Upper lobe of right lung (tissue), 1 donor: ENCODE results near the gene SPEM2. TPM values are rescaled to one million over a fixed set of nuclear protein-coding genes. Genes with fewer than 3 reads are reported as not detected.

Experiments
- ATAC-seq: fragments of 200-7000 bp; cut with Tn5 transposase; one replicate; pipeline ENCODE4 v1.9.1; 2020; ENCODE audit warnings: mild to moderate bottlenecking, moderate library complexity
- DNase-seq: peaks from one replicate; pipeline ENCODE4 v3.0.0-alpha.2; 2020
- H3K27ac ChIP-seq: fragments of 200-600 bp; one replicate; pipeline ENCODE4 v1.8.0; 2022
- H3K27me3 ChIP-seq: fragments of 200-600 bp; one replicate; pipeline ENCODE4 v1.8.0; 2022; ENCODE audit warnings: mild to moderate bottlenecking
- H3K36me3 ChIP-seq: fragments of 200-600 bp; one replicate; pipeline ENCODE4 v1.8.0; 2022
- H3K4me1 ChIP-seq: fragments of 200-600 bp; one replicate; pipeline ENCODE4 v1.8.0; 2022
- H3K4me3 ChIP-seq: fragments of 200-600 bp; one replicate; pipeline ENCODE4 v1.8.0; 2022; ENCODE audit warnings: mild to moderate bottlenecking
- H3K9me3 ChIP-seq: fragments of 200-600 bp; one replicate; pipeline ENCODE4 v1.8.0; 2022
- CTCF ChIP-seq: fragments of 200-600 bp; IDR thresholded peaks from one replicate; pipeline ENCODE4 v1.8.0; 2022; ENCODE audit warnings: antibody characterized with exemption
- intact Hi-C: fragments of 100-400 bp; cut with DNase I; formaldehyde crosslinking; loops from one replicate; pipeline ENCODE4 v1.11.0; 2022
- total RNA-seq: library from RNA; stranded (reverse); fragmentation: NEBNext Ultra II Directional; extraction: Animal tissue kit (Norgen Biotek cat#: 25700); gene quantifications from one replicate; pipeline ENCODE4 v1.2.1, GENCODE V29; 2021
- donor health status: DM: no; HTN: yes; CAD: no; lungs with severe emphysema.

The SPEM2 gene
- total RNA-seq, 1 donor from 2014 or later = not detected

- TF ChIP-seq CTCF = no peak
- H3K27ac ChIP-seq = no peak within 1 kb of the TSS
- H3K27me3 ChIP-seq = no peaks in the 10 kb centered on the region
- H3K9me3 ChIP-seq = no peaks in the 10 kb centered on the region
- H3K4me1 ChIP-seq = no peaks in the 10 kb centered on the region
- DNase-seq = no peak
- no peaks in the 10 kb centered on the region for H3K36me3 ChIP-seq
- intact Hi-C loops = no loop called here
- no peak within 1 kb of the TSS for H3K4me3 ChIP-seq
- no peak for ATAC-seq
Measured at GRCh38 chr17:7419819-7420610, 5.4 kb upstream of the SPEM2 start, which contains the start of gene SPEM1. SPEM1 (plus strand) TSS chr17:7420324; CDS start chr17:7420385, 61 bp downstream.

GRCh38 chr17:7421186-7421585 is 4.2 kb upstream of the SPEM2 start:
- no peaks in the 10 kb centered on the region for H3K36me3 ChIP-seq
- no peak overlapping the region for H3K27ac ChIP-seq
- DNase-seq = no peak
- no peaks in the 10 kb centered on the region for H3K27me3 ChIP-seq
- H3K4me3 ChIP-seq = no peak overlapping the region
- H3K4me1 ChIP-seq = no peaks in the 10 kb centered on the region
- intact Hi-C loops = no loop called here
- no peak for ATAC-seq
- H3K9me3 ChIP-seq = no peaks in the 10 kb centered on the region
- no peak for TF ChIP-seq CTCF

- no peaks in the 10 kb centered on the region for H3K27me3 ChIP-seq
- TF ChIP-seq CTCF = no peak
Measured at GRCh38 chr17:7423679-7424078, 1.7 kb upstream of the SPEM2 start.

GRCh38 chr17:7425756-7426155 is 340 bp downstream of the SPEM2 start:
- no peak for ATAC-seq
- H3K27ac ChIP-seq = no peak overlapping the region
- TF ChIP-seq CTCF = no peak

More at GRCh38 chr17:7423679-7424078, 1.7 kb upstream of the SPEM2 start:
- no peak for ATAC-seq
- Histone ChIP-seq H3K4me1 (no peaks in the 10 kb centered on the region), H3K4me3 (no peak overlapping the region), H3K9me3 (no peaks in the 10 kb centered on the region), H3K36me3 (no peaks in the 10 kb centered on the region), H3K27ac (no peak overlapping the region)
- no peak for DNase-seq
- intact Hi-C loops = no loop called here

GRCh38 chr17:7426203-7426863 is 917 bp downstream of the SPEM2 start:
- Histone ChIP-seq H3K4me3 (no peak overlapping the region), H3K36me3 (no peaks in the 10 kb centered on the region), H3K27ac (no peak overlapping the region), H3K9me3 (no peaks in the 10 kb centered on the region), H3K4me1 (no peaks in the 10 kb centered on the region), H3K27me3 (no peaks in the 10 kb centered on the region)
- no peak for TF ChIP-seq CTCF
- intact Hi-C loops = no loop called here
- DNase-seq = no peak
- peak; percentile 4 for ATAC-seq

More at GRCh38 chr17:7425756-7426155, 340 bp downstream of the SPEM2 start:
- H3K9me3 ChIP-seq = no peaks in the 10 kb centered on the region
- no peaks in the 10 kb centered on the region for H3K36me3 ChIP-seq
- H3K4me3 ChIP-seq = no peak overlapping the region
- DNase-seq = no peak
- no peaks in the 10 kb centered on the region for H3K4me1 ChIP-seq
- intact Hi-C loops = no loop called here
- H3K27me3 ChIP-seq = no peaks in the 10 kb centered on the region
